Esophagus squamous epithelium (tissue), 5 donors: ENCODE measurements around the gene MMAA. TPM values are rescaled to one million over a fixed set of nuclear protein-coding genes. Genes with fewer than 3 reads are reported as not detected.

Experiments used
- DNase-seq: peaks from one replicate; lab custom pipeline; 2025; lab: John Stamatoyannopoulos, UW
- H3K27ac ChIP-seq, 4 donors: fragments of 200-600 bp; sonication (generic); one replicate each; pipeline ENCODE4 v1.5.1; 2016 to 2019; ENCODE audit warnings: mild to moderate bottlenecking in 1 of 4
- H3K27me3 ChIP-seq, 4 donors: fragments of 200-600 bp; sonication (generic); 1 replicate in 3 of 4; 2 replicates in 1 of 4; pipeline versions ENCODE4 v1.5.1 to v1.6.0; 2017 to 2021; ENCODE audit warnings: antibody characterized with exemption in 1 of 4
- H3K36me3 ChIP-seq, 3 donors: fragments of 200-600 bp; sonication (generic); one replicate each; pipeline ENCODE4 v1.5.1; 2016 to 2019
- H3K4me1 ChIP-seq, 3 donors: fragments of 200-600 bp; sonication (generic); one replicate each; pipeline ENCODE4 v1.5.1; 2017 to 2019
- H3K4me3 ChIP-seq, 4 donors: fragments of 200-600 bp; sonication (generic); 1 replicate in 3 of 4; 2 replicates in 1 of 4; pipeline ENCODE4 v1.5.1; 2016 to 2019; ENCODE audit warnings: mild to moderate bottlenecking in 2 of 4, moderate library complexity in 1 of 4
- H3K9me3 ChIP-seq, 3 donors: fragments of 200-600 bp; sonication (generic); one replicate each; pipeline ENCODE4 v1.5.1; 2016 to 2019
- POLR2A ChIP-seq, 4 donors: fragments of 450-650 bp; IDR thresholded peaks; one replicate each; pipeline ENCODE4 v1.6.1; 2017; ENCODE audit warnings: antibody characterized with exemption in 4 of 4, mild to moderate bottlenecking in 4 of 4, moderate library complexity in 3 of 4
- WGBS, 2 donors: methylation state at CpG; one replicate each; pipeline ENCODE4 v1.1.5; 2018; 5-methylcytosine and 5-hydroxymethylcytosine counted together
- intact Hi-C: fragments of 100-400 bp; cut with DNase I; formaldehyde crosslinking; loops from one replicate; pipeline ENCODE4 v1.15.0; 2022
- total RNA-seq, 4 donors: library from RNA; depleted of rRNA; stranded (reverse); fragments of >200 nt; gene quantifications; one replicate each; pipeline ENCODE4 v1.1.0, GENCODE V29; 2016
- TF ChIP-seq, protein P1 (sequence below), 6 experiments: fragments of 450-650 bp in 4 of 6; fragments of 200-600 bp in 2 of 6; sonication (generic) in 2 of 6; IDR thresholded peaks; one replicate each; pipeline ENCODE4 v1.5.1; 2016 to 2019; ENCODE audit warnings: antibody characterized with exemption in 6 of 6, mild to moderate bottlenecking in 4 of 6, moderate library complexity in 4 of 6
- donor health status: DM: yes; HTN: yes; CAD: no.

Gene MMAA
- total RNA-seq, 4 donors from 2014 or later = 2.2 to 7.9 (median 6.2) TPM

- no peak for DNase-seq
- Histone ChIP-seq H3K36me3 (no peaks in the 10 kb centered on the region), H3K4me3 (no peak overlapping the region), H3K27me3 (no peaks in the 10 kb centered on the region), H3K9me3 (no peaks in the 10 kb centered on the region), H3K27ac (no peak overlapping the region), H3K4me1 (no peaks in the 10 kb centered on the region)
- intact Hi-C loops = no loop called here
- WGBS, 2 donors = 72 to 74% methylated on average over 3 of the region's 3 CpGs
- TF ChIP-seq, protein P1, sequence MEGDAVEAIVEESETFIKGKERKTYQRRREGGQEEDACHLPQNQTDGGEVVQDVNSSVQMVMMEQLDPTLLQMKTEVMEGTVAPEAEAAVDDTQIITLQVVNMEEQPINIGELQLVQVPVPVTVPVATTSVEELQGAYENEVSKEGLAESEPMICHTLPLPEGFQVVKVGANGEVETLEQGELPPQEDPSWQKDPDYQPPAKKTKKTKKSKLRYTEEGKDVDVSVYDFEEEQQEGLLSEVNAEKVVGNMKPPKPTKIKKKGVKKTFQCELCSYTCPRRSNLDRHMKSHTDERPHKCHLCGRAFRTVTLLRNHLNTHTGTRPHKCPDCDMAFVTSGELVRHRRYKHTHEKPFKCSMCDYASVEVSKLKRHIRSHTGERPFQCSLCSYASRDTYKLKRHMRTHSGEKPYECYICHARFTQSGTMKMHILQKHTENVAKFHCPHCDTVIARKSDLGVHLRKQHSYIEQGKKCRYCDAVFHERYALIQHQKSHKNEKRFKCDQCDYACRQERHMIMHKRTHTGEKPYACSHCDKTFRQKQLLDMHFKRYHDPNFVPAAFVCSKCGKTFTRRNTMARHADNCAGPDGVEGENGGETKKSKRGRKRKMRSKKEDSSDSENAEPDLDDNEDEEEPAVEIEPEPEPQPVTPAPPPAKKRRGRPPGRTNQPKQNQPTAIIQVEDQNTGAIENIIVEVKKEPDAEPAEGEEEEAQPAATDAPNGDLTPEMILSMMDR (IDR thresholded peaks at IDR 0.05) = no peak
- TF ChIP-seq POLR2A (IDR thresholded peaks at IDR 0.05) = no peak
Observed at GRCh38 chr4:145589916-145590702, 29.1 kb upstream of the MMAA start.

DNA sequence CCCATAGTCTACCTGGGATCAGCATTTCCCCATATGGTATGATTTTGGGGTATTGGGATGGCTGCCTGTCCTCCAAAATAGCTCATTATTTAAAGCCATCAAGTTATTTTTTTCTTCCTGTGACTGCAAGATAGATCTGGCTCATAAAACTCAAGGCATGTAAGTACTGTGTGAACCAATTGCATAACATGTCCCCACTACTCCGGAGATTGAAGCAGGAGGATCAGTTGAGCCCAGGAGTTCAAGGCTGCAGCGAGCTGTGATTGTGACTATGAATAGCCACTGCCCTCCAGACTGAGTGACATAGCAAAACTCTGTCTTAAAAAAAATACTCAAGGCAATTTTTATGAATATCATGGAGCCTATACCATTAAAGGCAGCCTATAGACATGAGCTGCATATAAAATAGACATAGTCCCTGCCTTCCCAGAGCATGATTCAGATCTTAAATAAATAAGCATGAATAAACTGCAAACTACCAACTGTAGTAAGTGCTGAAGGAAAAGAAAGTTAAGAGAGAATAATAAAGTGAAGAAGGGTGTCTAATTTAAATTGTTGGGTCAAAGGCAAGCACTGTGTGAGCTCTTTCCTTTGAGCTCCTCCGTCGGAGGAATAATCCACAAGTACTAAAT is 16.9 kb upstream of the MMAA start:
- no peak for TF ChIP-seq POLR2A (IDR thresholded peaks at IDR 0.05)
- H3K27me3 ChIP-seq = no peaks in the 10 kb centered on the region
- no peak overlapping the region for H3K27ac ChIP-seq
- WGBS, 2 donors = 81 to 89% methylated on average over 4 of the region's 4 CpGs
- intact Hi-C loops = no loop called here
- no peak overlapping the region for H3K4me3 ChIP-seq
- no peaks in the 10 kb centered on the region for H3K36me3 ChIP-seq
- peaks cover 0 to 6% (median 0%) of the 10 kb centered on the region in 3 donors for H3K9me3 ChIP-seq
- no peak for DNase-seq
- H3K4me1 ChIP-seq = no peaks in the 10 kb centered on the region

- DNase-seq = no peak
- H3K4me1 ChIP-seq = no peaks in the 10 kb centered on the region
- peaks cover 0 to 6% (median 0%) of the 10 kb centered on the region in 3 donors for H3K9me3 ChIP-seq
- H3K27me3 ChIP-seq = no peaks in the 10 kb centered on the region
- H3K4me3 ChIP-seq = no peak overlapping the region
- TF ChIP-seq POLR2A (IDR thresholded peaks at IDR 0.05) = no peak
- TF ChIP-seq, protein P1 (IDR thresholded peaks at IDR 0.05) = no peak
- intact Hi-C loops = loop anchor here (5.0 kb wide), 1 partner anchor 374 kb away; no protein-coding TSS in a partner anchor
- H3K27ac ChIP-seq = no peak overlapping the region
- no peaks in the 10 kb centered on the region for H3K36me3 ChIP-seq
Observed at GRCh38 chr4:145605941-145606340, 13.2 kb upstream of the MMAA start.

DNA sequence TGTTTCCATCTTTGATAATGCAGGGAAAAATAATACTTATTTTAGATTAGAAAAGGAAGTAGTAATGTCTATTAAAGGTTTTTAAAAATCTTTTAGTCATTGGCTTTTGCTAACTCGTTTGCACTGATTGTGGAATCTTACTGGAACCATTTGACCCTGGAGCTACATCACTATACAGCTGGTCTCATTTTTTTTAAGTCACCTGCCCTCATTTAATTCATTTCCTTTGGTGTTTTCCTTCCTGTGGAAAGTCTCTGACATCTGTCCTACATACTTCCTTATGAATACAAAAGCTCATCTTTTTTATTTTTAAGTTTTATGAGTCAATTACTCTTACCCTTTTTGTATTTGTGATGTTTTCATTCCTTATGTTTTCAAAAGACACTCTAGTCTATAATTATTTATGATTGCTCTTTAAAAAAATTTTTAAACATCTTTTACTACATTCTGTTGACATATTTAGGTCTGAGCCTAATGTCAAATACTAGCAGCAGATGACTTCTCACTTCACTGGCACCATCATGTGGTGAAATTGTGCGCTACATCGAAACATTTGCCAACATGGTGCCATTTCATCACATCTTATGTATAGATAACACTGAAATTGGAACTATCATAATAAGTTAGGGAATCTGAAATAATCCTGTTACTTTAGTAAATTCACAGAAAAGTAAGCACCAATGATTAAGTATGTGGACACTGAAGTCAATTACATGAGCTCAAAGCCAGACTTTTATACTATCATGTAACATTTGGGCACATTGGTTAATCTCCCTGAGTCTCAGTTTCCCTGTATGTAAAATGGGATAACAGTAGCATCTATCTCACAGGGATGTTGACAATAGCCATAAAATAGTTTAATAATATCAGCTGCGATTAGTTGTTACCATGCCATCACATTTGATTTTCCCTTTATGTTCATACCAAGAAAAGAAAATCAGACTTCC is 9.4 kb upstream of the MMAA start:
- Histone ChIP-seq H3K9me3 (peaks cover 0 to 6% (median 0%) of the 10 kb centered on the region in 3 donors), H3K27ac (no peak overlapping the region), H3K4me3 (no peak overlapping the region), H3K36me3 (no peaks in the 10 kb centered on the region), H3K27me3 (no peaks in the 10 kb centered on the region), H3K4me1 (no peaks in the 10 kb centered on the region)
- no peak for TF ChIP-seq POLR2A (IDR thresholded peaks at IDR 0.05)
- TF ChIP-seq, protein P1 (IDR thresholded peaks at IDR 0.05) = peak; percentile 62 to 86 (median 69)
- intact Hi-C loops = loop anchor here (5.0 kb wide), 1 partner anchor 377 kb away; no protein-coding TSS in a partner anchor
- no peak for DNase-seq
- 37 to 50% methylated on average over 4 of the region's 4 CpGs for WGBS, 2 donors

DNA sequence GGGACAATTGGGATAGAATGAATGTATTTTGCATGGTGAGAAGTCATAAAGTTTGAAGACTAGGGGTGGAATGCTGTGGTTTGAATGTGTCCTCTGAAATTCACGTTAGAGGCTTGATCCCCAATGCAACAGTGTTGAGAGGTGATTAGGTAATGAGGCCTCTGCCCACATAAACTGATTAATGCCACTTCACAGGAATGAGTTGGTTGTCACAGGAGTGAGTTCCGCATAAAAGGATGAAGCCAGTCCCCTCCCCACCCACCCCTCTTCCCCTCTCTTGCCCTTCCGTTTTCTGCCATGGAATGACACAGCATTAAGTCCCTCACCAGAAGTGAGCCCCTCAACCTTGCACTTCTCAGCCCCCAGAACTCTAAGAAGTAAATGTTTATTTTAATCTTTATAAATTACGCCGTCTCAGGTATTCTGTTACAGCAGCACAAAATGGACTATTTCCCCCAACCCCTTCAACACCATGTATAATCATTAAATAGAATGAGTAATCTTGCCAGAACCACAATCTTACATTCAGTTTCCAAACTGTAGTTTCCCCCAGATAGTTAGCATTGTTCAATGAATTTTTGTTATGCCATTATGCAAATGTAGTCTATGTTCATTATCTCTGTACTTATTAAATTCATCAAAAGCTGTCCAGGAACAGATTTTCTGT is 5.5 kb upstream of the MMAA start:
- H3K9me3 ChIP-seq = no peaks in the 10 kb centered on the region
- no peaks in the 10 kb centered on the region for H3K27me3 ChIP-seq
- no peak for DNase-seq
- TF ChIP-seq, protein P1 (IDR thresholded peaks at IDR 0.05) = no peak
- TF ChIP-seq POLR2A (IDR thresholded peaks at IDR 0.05) = no peak
- H3K4me3 ChIP-seq = no peak overlapping the region
- intact Hi-C loops = no loop called here
- no peaks in the 10 kb centered on the region for H3K36me3 ChIP-seq
- no peak overlapping the region for H3K27ac ChIP-seq
- 72 to 75% methylated on average over 5 of the region's 5 CpGs for WGBS, 2 donors
- peaks cover 0 to 22% (median 0%) of the 10 kb centered on the region in 3 donors for H3K4me1 ChIP-seq
